ENCODE measurements around the gene RAB34. TPM values are rescaled to one million over a fixed set of nuclear protein-coding genes. Genes with fewer than 3 reads are reported as not detected.
A peak's percentile ranks its signal among the peaks of the same experiment; 100 is the strongest.

RAB34 gene
- total and polyA plus RNA-seq, 2 donors (not counting 3 experiments of a cell fraction or from before 2014, with no cell fraction given): 62.3 to 113 TPM

DNA sequence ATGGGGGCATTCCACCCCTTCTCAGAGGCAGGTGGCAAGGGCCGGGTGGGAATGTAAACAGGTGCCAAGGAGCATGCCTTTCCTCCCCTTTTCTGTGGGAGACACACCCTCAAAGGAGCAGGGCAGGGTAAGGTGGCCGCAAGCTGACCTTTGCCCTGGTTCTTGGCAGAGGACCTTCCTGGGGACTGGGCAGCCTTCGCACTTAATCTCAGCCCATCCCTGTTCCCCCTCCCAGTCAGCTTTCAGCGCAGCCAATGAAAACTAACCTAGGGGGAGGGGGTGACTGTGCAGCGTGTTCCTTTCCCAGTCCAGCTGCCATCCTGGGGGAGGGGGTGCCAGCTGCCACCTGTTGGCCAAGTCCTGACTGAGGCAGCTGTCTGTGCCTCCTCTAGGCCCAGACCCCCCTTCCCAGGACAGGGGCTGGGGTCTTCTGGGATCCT lies 29.0 kb upstream of the RAB34 start:
- H3K4me3 ChIP-seq (replicated peaks in 1 of 3; ENCODE audit: insufficient read depth in 1 of 3, low read depth in 1 of 3, low read length in 3 of 3): peak overlapping the region in 1 of 3 experiments; percentile 2
- DNase-seq (ENCODE audit: low read depth, low spot score) (peak; percentile 29), FAIRE-seq (peak; percentile 71)
- intact Hi-C loops (cut with micrococcal nuclease) (no loop called here), dilution Hi-C loops (cut with MboI; ENCODE audit: extremely low pct_ligation_motif_present, low sequenced_read_pairs) (no loop called here)
- no TSS peak for BruUV-seq (replicated peaks)
- H3K27me3 ChIP-seq (ENCODE audit: control insufficient read depth in 2 of 2, insufficient read depth in 2 of 2, low read length in 2 of 2): no peaks in the 10 kb centered on the region
- TF ChIP-seq POLR2AphosphoS5 (IDR thresholded peaks at IDR 0.05; ENCODE audit: insufficient read depth, low read depth, low read length): no peak
- no peak for TF ChIP-seq EZH2 (IDR thresholded peaks at IDR 0.05; ENCODE audit: borderline replicate concordance, low read depth, low read length, severe bottlenecking)
- no peak for TF ChIP-seq POLR2A (IDR thresholded peaks at IDR 0.05; ENCODE audit: low read depth, low read length)
- no peak for TF ChIP-seq CTCF (IDR thresholded peaks at IDR 0.05; ENCODE audit: extremely low read depth in 1 of 2, insufficient read depth in 1 of 2, low read depth in 1 of 2, low read length in 2 of 2)
- TF ChIP-seq FOS (IDR thresholded peaks at IDR 0.05; ENCODE audit: borderline replicate concordance, insufficient read depth, low read length): no peak
- no peak for TF ChIP-seq JUN (IDR thresholded peaks at IDR 0.05; ENCODE audit: borderline replicate concordance, insufficient read depth, insufficient read length, low read depth)
- TF ChIP-seq MYC (IDR thresholded peaks at IDR 0.05; ENCODE audit: low read depth, low read length): no peak
- no peak overlapping the region for H3K4me2 ChIP-seq (ENCODE audit: insufficient read depth, low read length)
- ChIA-PET CTCF (interaction anchor here (1.1 to 16.6 kb wide), 4 partner anchors 17 to 207 kb away, joined by 4 to 602 read pairs (median 12); partner anchors contain the start of genes NEK8 and TLCD1), POLR2A (interaction anchor here (1.4 to 6.3 kb wide), 2 partner anchors 20 to 205 kb away, joined by 3 to 45 read pairs; partner anchors contain the start of genes NEK8, PHF12 and TLCD1)
- peaks cover 31% of the 10 kb centered on the region for H3K79me2 ChIP-seq (ENCODE audit: control insufficient read depth, insufficient read depth, low read length)
- H2AFZ ChIP-seq (ENCODE audit: low read depth, low read length): no peak overlapping the region
- no peak overlapping the region for H3K9ac ChIP-seq (replicated peaks; ENCODE audit: extremely low read depth, insufficient read depth, low read length)
- peaks cover 28% of the 10 kb centered on the region for H3K4me1 ChIP-seq (ENCODE audit: control insufficient read depth, extremely low read depth, insufficient read depth, low read length)
- H3K27ac ChIP-seq (ENCODE audit: insufficient read depth, low read depth, low read length): peak overlapping the region; percentile 1
- H4K20me1 ChIP-seq (replicated peaks; ENCODE audit: control insufficient read depth, extremely low read depth, insufficient read depth, low read length): no peaks in the 10 kb centered on the region
- peaks cover 4 to 20% of the 10 kb centered on the region in 2 experiments for H3K36me3 ChIP-seq (ENCODE audit: control insufficient read depth in 2 of 2, extremely low read depth in 1 of 2, insufficient read depth in 2 of 2, low read length in 2 of 2)
- H3K9me3 ChIP-seq (replicated peaks; ENCODE audit: control insufficient read depth, insufficient read depth, low read length): no peaks in the 10 kb centered on the region
- no peaks in the 10 kb centered on the region for H3K9me1 ChIP-seq (replicated peaks; ENCODE audit: control insufficient read depth, extremely low read depth, insufficient read depth, low read length)

All from endothelial cell of umbilical vein (primary cell).